ENCODE measurements around the gene KRT83. TPM values are rescaled to one million over a fixed set of nuclear protein-coding genes. Genes with fewer than 3 reads are reported as not detected.

KRT83 gene
- polyA plus RNA-seq, 1 of the 3 experiments (the other 2 are of a cell fraction) = 0.03 TPM

- DNase-seq = no peak
- H3K4me3 ChIP-seq (ENCODE audit: low read depth in 2 of 2, low read length in 1 of 2) = no peak within 1 kb of the TSS
- H3F3A ChIP-seq (replicated peaks; ENCODE audit: insufficient read depth) = peaks cover 6% of the 10 kb centered on the region
- 25% methylated on average over 2 of the region's 3 CpGs for WGBS (ENCODE audit: low lambda C conversion rate)
- TF ChIP-seq, protein P1, sequence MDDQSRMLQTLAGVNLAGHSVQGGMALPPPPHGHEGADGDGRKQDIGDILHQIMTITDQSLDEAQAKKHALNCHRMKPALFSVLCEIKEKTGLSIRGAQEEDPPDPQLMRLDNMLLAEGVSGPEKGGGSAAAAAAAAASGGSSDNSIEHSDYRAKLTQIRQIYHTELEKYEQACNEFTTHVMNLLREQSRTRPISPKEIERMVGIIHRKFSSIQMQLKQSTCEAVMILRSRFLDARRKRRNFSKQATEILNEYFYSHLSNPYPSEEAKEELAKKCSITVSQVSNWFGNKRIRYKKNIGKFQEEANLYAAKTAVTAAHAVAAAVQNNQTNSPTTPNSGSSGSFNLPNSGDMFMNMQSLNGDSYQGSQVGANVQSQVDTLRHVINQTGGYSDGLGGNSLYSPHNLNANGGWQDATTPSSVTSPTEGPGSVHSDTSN (IDR thresholded peaks at IDR 0.05) = no peak
- TF ChIP-seq EP300 (IDR thresholded peaks at IDR 0.05; ENCODE audit: borderline replicate concordance in 1 of 2, low read depth in 1 of 2, low read length in 1 of 2) = no peak
- no peak for TF ChIP-seq JUND (IDR thresholded peaks at IDR 0.05)
- TF ChIP-seq GATA2 (CRISPR knock-in tag; IDR thresholded peaks at IDR 0.05) = no peak
- TF ChIP-seq, protein P2, sequence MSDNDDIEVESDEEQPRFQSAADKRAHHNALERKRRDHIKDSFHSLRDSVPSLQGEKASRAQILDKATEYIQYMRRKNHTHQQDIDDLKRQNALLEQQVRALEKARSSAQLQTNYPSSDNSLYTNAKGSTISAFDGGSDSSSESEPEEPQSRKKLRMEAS (IDR thresholded peaks at IDR 0.05; ENCODE audit: low read depth) = no peak
- no peak for TF ChIP-seq ELF1 (IDR thresholded peaks at IDR 0.05)
- TF ChIP-seq RCOR1 (IDR thresholded peaks at IDR 0.05; ENCODE audit: low read length) = no peak
- TF ChIP-seq FOXM1 (IDR thresholded peaks at IDR 0.05; ENCODE audit: low read depth) = no peak
- TF ChIP-seq EZH2phosphoT487 (IDR thresholded peaks at IDR 0.05; ENCODE audit: borderline replicate concordance, low read depth) = no peak
- TF ChIP-seq, protein P3, sequence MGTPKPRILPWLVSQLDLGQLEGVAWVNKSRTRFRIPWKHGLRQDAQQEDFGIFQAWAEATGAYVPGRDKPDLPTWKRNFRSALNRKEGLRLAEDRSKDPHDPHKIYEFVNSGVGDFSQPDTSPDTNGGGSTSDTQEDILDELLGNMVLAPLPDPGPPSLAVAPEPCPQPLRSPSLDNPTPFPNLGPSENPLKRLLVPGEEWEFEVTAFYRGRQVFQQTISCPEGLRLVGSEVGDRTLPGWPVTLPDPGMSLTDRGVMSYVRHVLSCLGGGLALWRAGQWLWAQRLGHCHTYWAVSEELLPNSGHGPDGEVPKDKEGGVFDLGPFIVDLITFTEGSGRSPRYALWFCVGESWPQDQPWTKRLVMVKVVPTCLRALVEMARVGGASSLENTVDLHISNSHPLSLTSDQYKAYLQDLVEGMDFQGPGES (IDR thresholded peaks at IDR 0.05; ENCODE audit: low read depth, low read length) = no peak
- no peak for TF ChIP-seq REST (IDR thresholded peaks at IDR 0.05; ENCODE audit: low read depth, low read length)
- H4K20me1 ChIP-seq (ENCODE audit: insufficient read depth) = no peaks in the 10 kb centered on the region
- no peaks in the 10 kb centered on the region for H3K36me3 ChIP-seq (replicated peaks in 1 of 2; ENCODE audit: control insufficient read depth in 1 of 2, insufficient read depth in 2 of 2, low read length in 1 of 2)
- H3K4me2 ChIP-seq = no peak within 1 kb of the TSS
- H3K9me3 ChIP-seq = no peaks in the 10 kb centered on the region
- no peaks in the 10 kb centered on the region for H3K9me2 ChIP-seq
- no peak within 1 kb of the TSS for H3K9ac ChIP-seq
- H3K27ac ChIP-seq (ENCODE audit: low read depth in 2 of 2, low read length in 1 of 2) = no peak within 1 kb of the TSS
- ChIA-PET POLR2A (no interaction called here), CTCF (interaction anchor here (0.9 to 8.2 kb wide), 5 partner anchors 8 to 117 kb away, joined by 4 to 80 read pairs (median 5); no protein-coding TSS in a partner anchor)
- no peak within 1 kb of the TSS for H2AFZ ChIP-seq (ENCODE audit: low read depth)
- H3K4me1 ChIP-seq (ENCODE audit: control insufficient read depth in 1 of 2, insufficient read depth in 2 of 2, low read depth in 1 of 2, low read length in 1 of 2) = peaks cover 10 to 11% of the 10 kb centered on the region in 2 experiments; a peak in 3 of 4 replicates
- no peaks in the 10 kb centered on the region for H3K27me3 ChIP-seq (ENCODE audit: insufficient read depth)
- H3K79me2 ChIP-seq (ENCODE audit: insufficient read depth) = no peaks in the 10 kb centered on the region
Observed at GRCh38 chr12:52274521-52275120, 46.6 kb downstream of the KRT83 start, which contains the start of gene KRT86. Gene KRT86, plus strand, starts transcription at chr12:52274645. Its CDS starts 27,272 bp downstream, at chr12:52301917.

Measured in SK-N-SH (cell line).